DND-41 (cell line): ENCODE measurements around the gene INSL4.

ENCODE experiments used
- ATAC-seq: fragments of 200-7000 bp; cut with Tn5 transposase; 3 replicates; pipeline ENCODE4 v1.9.1; 2021; ENCODE audit warnings: low read depth; ENCODE audit not compliant: insufficient read depth
- DNase-seq: peaks from one replicate; pipeline ENCODE4 v3.0.0-alpha.2; 2020
- H2AFZ ChIP-seq: 2 replicates; pipeline ENCODE4 v1.6.0; 2012; ENCODE audit warnings: low read depth, low read length
- H3K27ac ChIP-seq: 2 replicates; pipeline ENCODE4 v1.5.1; 2012; ENCODE audit warnings: low read length, inconsistent platforms
- H3K27me3 ChIP-seq: fragments of 200-600 bp; sonication (generic); 2 replicates; pipeline ENCODE4 v1.6.0; 2012; ENCODE audit warnings: low read length, mild to moderate bottlenecking, inconsistent platforms; ENCODE audit not compliant: insufficient read depth, poor library complexity
- H3K36me3 ChIP-seq: 2 replicates; pipeline ENCODE4 v1.5.1; 2012; ENCODE audit warnings: low read length, inconsistent platforms; ENCODE audit not compliant: insufficient read depth
- H3K4me1 ChIP-seq: 2 replicates; pipeline ENCODE4 v1.5.1; 2012; ENCODE audit warnings: mild to moderate bottlenecking, low read length; ENCODE audit not compliant: insufficient read depth
- H3K4me2 ChIP-seq: 2 replicates; pipeline ENCODE4 v1.6.0; 2012; ENCODE audit warnings: mild to moderate bottlenecking, moderate library complexity, low read length, inconsistent platforms; ENCODE audit not compliant: insufficient read depth
- H3K4me3 ChIP-seq, 2 experiments: fragments of 200-600 bp in 1 of 2; shearing (Covaris generic) in 1 of 2; 2 replicates each; pipeline ENCODE4 v1.5.1; 2012 to 2016; ENCODE audit warnings: inconsistent platforms in 2 of 2, low read length in 2 of 2, mild to moderate bottlenecking in 2 of 2, low read depth in 1 of 2, moderate library complexity in 1 of 2
- H3K79me2 ChIP-seq: 2 replicates; pipeline ENCODE4 v1.6.0; 2012; ENCODE audit warnings: low read length, inconsistent platforms; ENCODE audit not compliant: insufficient read depth
- H3K9ac ChIP-seq: 2 replicates; pipeline ENCODE4 v1.6.0; 2012; ENCODE audit warnings: low read depth, mild to moderate bottlenecking, inconsistent platforms, low read length, moderate library complexity
- H3K9me3 ChIP-seq: 2 replicates; pipeline ENCODE4 v1.5.1; 2012; ENCODE audit warnings: low read length, moderate library complexity, mild to moderate bottlenecking, inconsistent platforms; ENCODE audit not compliant: insufficient read depth, severe bottlenecking
- H4K20me1 ChIP-seq: 2 replicates; pipeline ENCODE4 v1.6.0; 2012; ENCODE audit warnings: low read length; ENCODE audit not compliant: insufficient read depth
- CTCF ChIP-seq: IDR thresholded peaks from 2 replicates; pipeline ENCODE4 v1.5.1; 2012; ENCODE audit warnings: borderline replicate concordance, low read length, moderate library complexity, mild to moderate bottlenecking; ENCODE audit not compliant: poor library complexity, severe bottlenecking; ENCODE audit errors: extremely low read depth
- EZH2 ChIP-seq: IDR thresholded peaks from 3 replicates; pipeline ENCODE4 v1.6.1; 2012; ENCODE audit warnings: borderline replicate concordance, low read depth, mild to moderate bottlenecking, moderate library complexity, low read length, inconsistent platforms; ENCODE audit not compliant: severe bottlenecking

The INSL4 gene

DNA sequence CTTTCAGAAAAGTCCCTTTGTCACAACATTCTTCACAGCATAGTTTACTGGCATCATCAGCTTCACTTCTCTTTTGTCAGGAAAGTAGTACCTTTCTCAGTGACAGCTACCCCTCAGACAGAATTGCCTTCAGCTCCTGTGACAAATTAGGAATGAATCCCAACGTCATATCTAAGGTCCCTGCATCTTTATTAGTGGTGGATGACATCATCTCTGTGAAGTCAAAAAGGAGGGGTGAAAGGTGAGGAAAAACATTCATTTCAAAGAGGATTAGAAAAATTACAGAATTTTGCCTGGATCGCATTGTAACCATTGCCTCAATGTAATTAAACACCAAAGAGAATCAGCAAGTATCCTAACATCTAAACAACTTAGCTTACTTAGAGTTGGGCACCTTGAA is 37.9 kb upstream of the INSL4 start:
- H3K4me1 ChIP-seq = no peaks in the 10 kb centered on the region
- H3K9me3 ChIP-seq = peaks cover 3% of the 10 kb centered on the region
- no peak overlapping the region for H3K9ac ChIP-seq
- DNase-seq (no peak), ATAC-seq (no peak)
- no peak overlapping the region for H3K4me2 ChIP-seq
- H3K36me3 ChIP-seq = no peaks in the 10 kb centered on the region
- TF ChIP-seq CTCF (no peak), EZH2 (no peak)
- H3K79me2 ChIP-seq = no peaks in the 10 kb centered on the region
- H3K4me3 ChIP-seq = no peak overlapping the region
- no peaks in the 10 kb centered on the region for H4K20me1 ChIP-seq
- H3K27me3 ChIP-seq = no peaks in the 10 kb centered on the region
- H2AFZ ChIP-seq = no peak overlapping the region
- no peak overlapping the region for H3K27ac ChIP-seq

DNA sequence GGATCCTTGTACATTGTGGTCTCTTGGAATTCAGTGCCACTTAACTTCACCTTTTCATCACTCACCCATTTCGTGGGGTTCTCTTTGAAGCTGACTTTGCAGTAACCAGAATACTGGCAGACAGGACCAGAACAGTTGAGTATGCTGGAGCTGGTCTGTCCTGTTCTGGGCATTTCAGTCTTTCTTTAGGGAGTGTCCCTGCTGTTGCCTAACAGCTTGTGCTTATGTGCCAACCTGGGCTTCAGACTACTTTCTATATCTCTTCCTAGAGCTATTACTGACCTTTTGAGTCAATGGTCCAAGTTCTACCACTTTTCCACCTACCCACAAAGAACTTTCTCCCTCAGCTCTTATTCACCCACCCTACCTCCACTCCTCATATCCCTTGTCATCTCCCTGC is 35.8 kb upstream of the INSL4 start:
- no peak overlapping the region for H3K4me2 ChIP-seq
- TF ChIP-seq EZH2 (no peak), CTCF (no peak)
- no peak overlapping the region for H2AFZ ChIP-seq

DNA sequence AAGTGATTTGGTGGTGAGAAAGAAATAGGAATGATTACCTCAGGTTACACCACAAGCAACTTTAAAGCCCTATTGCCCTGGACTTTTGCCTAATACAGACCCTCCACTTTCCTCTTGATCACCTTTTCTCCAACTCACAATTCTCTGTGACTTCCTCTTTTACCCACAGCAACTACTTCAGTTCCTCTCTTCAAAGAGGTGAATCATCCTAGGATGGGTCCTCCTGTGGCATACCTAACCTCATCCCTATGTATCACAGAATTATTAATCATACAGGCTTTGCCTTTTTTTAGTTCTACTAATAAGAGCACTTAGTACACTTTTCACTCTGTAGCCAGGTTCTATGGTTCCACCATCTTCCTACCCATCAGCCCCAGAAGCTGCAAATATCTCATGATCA is 26.1 kb upstream of the INSL4 start:
- H2AFZ ChIP-seq = no peak overlapping the region
- H3K36me3 ChIP-seq = no peaks in the 10 kb centered on the region
- peaks cover 5% of the 10 kb centered on the region for H3K9me3 ChIP-seq
- no peak for DNase-seq
- TF ChIP-seq EZH2 (no peak), CTCF (no peak)
- H3K9ac ChIP-seq = no peak overlapping the region
- ATAC-seq = no peak
- H3K4me3 ChIP-seq = no peak overlapping the region
- H3K4me1 ChIP-seq = no peaks in the 10 kb centered on the region
- H3K79me2 ChIP-seq = no peaks in the 10 kb centered on the region
- H3K27me3 ChIP-seq = no peaks in the 10 kb centered on the region
- no peaks in the 10 kb centered on the region for H4K20me1 ChIP-seq
- H3K4me2 ChIP-seq = no peak overlapping the region
- no peak overlapping the region for H3K27ac ChIP-seq

More for the DNA sequence above, 35.8 kb upstream of the INSL4 start:
- Histone ChIP-seq H3K36me3 (no peaks in the 10 kb centered on the region), H3K4me1 (no peaks in the 10 kb centered on the region), H3K9ac (no peak overlapping the region), H4K20me1 (no peaks in the 10 kb centered on the region), H3K27me3 (no peaks in the 10 kb centered on the region), H3K79me2 (no peaks in the 10 kb centered on the region), H3K4me3 (no peak overlapping the region), H3K9me3 (peaks cover 4% of the 10 kb centered on the region), H3K27ac (no peak overlapping the region)
- DNase-seq = no peak
- ATAC-seq = no peak

GRCh38 chr9:5230554-5230953 is 665 bp upstream of the INSL4 start:
- H3K4me1 ChIP-seq = no peaks in the 10 kb centered on the region

More at GRCh38 chr9:5230554-5230953, 665 bp upstream of the INSL4 start:
- Histone ChIP-seq H3K9me3 (no peaks in the 10 kb centered on the region), H4K20me1 (no peaks in the 10 kb centered on the region), H3K9ac (no peak overlapping the region), H3K4me3 (no peak overlapping the region), H3K27ac (no peak overlapping the region), H3K36me3 (no peaks in the 10 kb centered on the region), H3K79me2 (no peaks in the 10 kb centered on the region), H3K27me3 (no peaks in the 10 kb centered on the region), H3K4me2 (no peak overlapping the region), H2AFZ (no peak overlapping the region)
- TF ChIP-seq EZH2 (no peak), CTCF (no peak)
- no peak for ATAC-seq
- DNase-seq = no peak
